GM12878 (cell line): Measurements from ENCODE around the gene CBFA2T3. TPM values are rescaled to one million over a fixed set of nuclear protein-coding genes. Genes with fewer than 3 reads are reported as not detected.
A peak's percentile ranks its signal among the peaks of the same experiment; 100 is the strongest.

Source experiments
- ATAC-seq: fragments of 200-7000 bp; cut with Tn5 transposase; 3 replicates; pipeline ENCODE4 v1.9.1; 2020; ENCODE audit warnings: mild to moderate bottlenecking, moderate library complexity
- BruUV-seq: library from RNA; stranded (reverse); fragments of 400-500 nt; replicated peaks from 2 replicates; lab custom pipeline; 2021; lab: Mats Ljungman, UMichigan
- CTCF ChIA-PET: fragments of 300-600 bp; sonication (Branson Sonifier 250); formaldehyde crosslinking; extraction: SDS; loops from one replicate; lab custom pipeline; 2021; ENCODE audit warnings: inconsistent platforms; lab: Yijun Ruan, JAX
- POLR2A ChIA-PET: fragments of 350-600 bp; formaldehyde crosslinking; extraction: SDS; loops from one replicate; lab custom pipeline; 2021; ENCODE audit warnings: inconsistent platforms; lab: Charles Lee
- RAD21 ChIA-PET: fragments of 300-600 bp; sonication (Branson Sonifier 250); formaldehyde crosslinking; loops from one replicate; lab custom pipeline; 2023; ENCODE audit warnings: antibody characterized with exemption; ENCODE audit not compliant: unreplicated experiment; lab: Charles Lee
- SMC1A ChIA-PET: fragments of 300-600 bp; sonication (Branson Sonifier 250); formaldehyde crosslinking; loops from one replicate; lab custom pipeline; 2023; ENCODE audit not compliant: unreplicated experiment, uncharacterized antibody; lab: Charles Lee
- DNase-seq: peaks from one replicate; pipeline ENCODE4 v3.0.0-alpha.2; 2011; ENCODE audit warnings: low read depth, low spot score
- FAIRE-seq: peaks from 3 replicates; lab custom pipeline; 2011; peaks lifted over from hg19 to GRCh38; lab: Jason Lieb, UNC
- H2AFZ ChIP-seq: 2 replicates; pipeline ENCODE4 v1.6.0; 2011; ENCODE audit warnings: low read depth, low read length, control low read depth; ENCODE audit not compliant: control insufficient read depth
- H3K27ac ChIP-seq: 2 replicates; pipeline ENCODE4 v1.5.1; 2011; ENCODE audit warnings: control low read depth; ENCODE audit not compliant: control insufficient read depth, insufficient read depth
- H3K27me3 ChIP-seq, 2 experiments: replicated peaks in 1 of 2; 2 replicates each; pipeline versions ENCODE4 v1.6.0 to v1.6.1; 2011; ENCODE audit warnings: low read length in 1 of 2; ENCODE audit not compliant: control insufficient read depth in 2 of 2, insufficient read depth in 2 of 2
- H3K36me3 ChIP-seq, 2 experiments: 2 replicates each; pipeline ENCODE4 v1.5.1; 2011; ENCODE audit warnings: low read length in 1 of 2; ENCODE audit not compliant: control insufficient read depth in 2 of 2, insufficient read depth in 2 of 2
- H3K4me1 ChIP-seq: 2 replicates; pipeline ENCODE4 v1.6.1; 2011; ENCODE audit warnings: mild to moderate bottlenecking, low read length, moderate library complexity, mixed read lengths; ENCODE audit not compliant: control insufficient read depth, insufficient read depth
- H3K4me2 ChIP-seq: 2 replicates; pipeline ENCODE4 v1.6.0; 2011; ENCODE audit warnings: control low read depth; ENCODE audit not compliant: control insufficient read depth, insufficient read depth
- H3K4me3 ChIP-seq: fragments of 200-600 bp; sonication (generic); 2 replicates; pipeline ENCODE4 v1.5.1; 2016
- H3K79me2 ChIP-seq: 2 replicates; pipeline ENCODE4 v1.6.0; 2011; ENCODE audit warnings: low read length; ENCODE audit not compliant: control insufficient read depth, insufficient read depth
- H3K9ac ChIP-seq: 2 replicates; pipeline ENCODE4 v1.8.0; 2011; ENCODE audit warnings: low read length, control low read depth, mixed read lengths; ENCODE audit not compliant: control insufficient read depth, insufficient read depth
- H3K9me3 ChIP-seq: replicated peaks from 3 replicates; pipeline ENCODE4 v1.5.1; 2011; ENCODE audit warnings: mild to moderate bottlenecking, low read length; ENCODE audit not compliant: control insufficient read depth, insufficient read depth
- H4K20me1 ChIP-seq: 2 replicates; pipeline ENCODE4 v1.6.0; 2011; ENCODE audit not compliant: control insufficient read depth, insufficient read depth
- CHD2 ChIP-seq: IDR thresholded peaks from 2 replicates; pipeline ENCODE4 v1.6.1; 2011; ENCODE audit warnings: low read depth, low read length, improper control_type of control experiment, borderline replicate concordance
- EED ChIP-seq: sonication (generic); IDR thresholded peaks from 2 replicates; pipeline ENCODE4 v1.6.1; 2016; ENCODE audit warnings: antibody characterized with exemption, low read depth
- EZH2 ChIP-seq: IDR thresholded peaks from 2 replicates; pipeline ENCODE4 v1.6.1; 2012; ENCODE audit warnings: low read depth, mild to moderate bottlenecking, control low read depth, inconsistent platforms, low read length, borderline replicate concordance; ENCODE audit not compliant: control insufficient read depth
- KLF5 ChIP-seq: fragments of 450-650 bp; IDR thresholded peaks from 2 replicates; pipeline ENCODE4 v1.6.1; 2014; ENCODE audit warnings: mild to moderate bottlenecking; ENCODE audit not compliant: partially characterized antibody
- LARP7 ChIP-seq: fragments of 450-650 bp; IDR thresholded peaks from 2 replicates; pipeline ENCODE4 v1.6.1; 2017; ENCODE audit warnings: mild to moderate bottlenecking
- MTA2 ChIP-seq: fragments of 450-650 bp; IDR thresholded peaks from 2 replicates; pipeline ENCODE4 v1.6.1; 2016; ENCODE audit warnings: low read depth, mild to moderate bottlenecking, moderate library complexity
- NFIC ChIP-seq: IDR thresholded peaks from 2 replicates; pipeline ENCODE4 v1.6.1; 2012; ENCODE audit warnings: low read depth, mild to moderate bottlenecking, inconsistent platforms, low read length, moderate library complexity
- NR2F1 ChIP-seq: fragments of 450-650 bp; conservative IDR thresholded peaks from 2 replicates; pipeline ENCODE4 v1.6.1; 2017; ENCODE audit warnings: mild to moderate bottlenecking
- RELA ChIP-seq: fragments of 450-650 bp; IDR thresholded peaks from 2 replicates; pipeline ENCODE4 v1.8.0; 2014; ENCODE audit warnings: borderline replicate concordance; ENCODE audit not compliant: partially characterized antibody
- RFX5 ChIP-seq: IDR thresholded peaks from 2 replicates; pipeline ENCODE4 v1.6.1; 2011; ENCODE audit warnings: low read depth, low read length, improper control_type of control experiment
- RUNX3 ChIP-seq: IDR thresholded peaks from 2 replicates; pipeline ENCODE4 v1.6.1; 2012; ENCODE audit warnings: low read length, inconsistent platforms
- STAT3 ChIP-seq: IDR thresholded peaks from 2 replicates; pipeline ENCODE4 v1.6.1; 2011; ENCODE audit warnings: low read depth, low read length, improper control_type of control experiment
- TCF3 ChIP-seq: IDR thresholded peaks from 2 replicates; pipeline ENCODE4 v1.6.1; 2012; ENCODE audit warnings: low read depth, mild to moderate bottlenecking, low read length, borderline replicate concordance; ENCODE audit not compliant: insufficient read depth
- ZNF217 ChIP-seq: fragments of 450-650 bp; IDR thresholded peaks from 2 replicates; pipeline ENCODE4 v1.6.1; 2017; ENCODE audit warnings: antibody characterized with exemption, mild to moderate bottlenecking
- ZNF274 ChIP-seq: IDR thresholded peaks from one replicate; pipeline ENCODE4 v1.8.0; 2011; ENCODE audit not compliant: insufficient read length, insufficient read depth
- WGBS: methylation state at CpG from one replicate; pipeline ENCODE4 v1.1.6; 2016; ENCODE audit warnings: low lambda C conversion rate; ENCODE audit not compliant: insufficient replicate concordance, insufficient coverage; ENCODE audit errors: missing lambda C conversion rate; 5-methylcytosine and 5-hydroxymethylcytosine counted together
- in situ Hi-C: fragments of 300-500 bp; cut with MboI; formaldehyde crosslinking; loops from 9 replicates; pipeline ENCODE4 v1.14.3; 2018; ENCODE audit warnings: mixed read lengths
- intact Hi-C: fragments of 100-400 bp; cut with micrococcal nuclease; formaldehyde crosslinking; loops from one replicate; pipeline ENCODE4 v1.14.2; 2022; ENCODE audit not compliant: unreplicated experiment
- polyA plus RNA-seq, 11 experiments: library from polyadenylated mRNA; depleted of rRNA in 4 of 11; unstranded in 6 of 11; stranded (reverse) in 5 of 11; fragments of >200 nt; fragmentation: Nextera tagmentation in 4 of 11; fragmentation: Illumina TruSeq in 1 of 11; extraction: Ambion mirVana in 4 of 11; extraction: Trizol in 1 of 11; gene quantifications; 1 replicate in 1 of 11; 2 replicates in 10 of 11; pipeline versions ENCODE4 v1.2.1 to v1.2.3, GENCODE V29; 2011 to 2016; ENCODE audit warnings: inconsistent platforms in 2 of 11, missing spikeins in 2 of 11, low read depth in 1 of 11
- total RNA-seq, 4 experiments: library from RNA; depleted of rRNA in 3 of 4; stranded (reverse); fragments of >200 nt in 3 of 4; fragmentation: Illumina TruSeq in 1 of 4; extraction: Trizol in 1 of 4; gene quantifications; 2 replicates each; pipeline versions ENCODE4 v1.2.1 to v1.2.3, GENCODE V29; 2013 to 2021
- TF ChIP-seq, protein P1 (sequence below): IDR thresholded peaks from 2 replicates; pipeline ENCODE4 v1.6.1; 2011; ENCODE audit warnings: mild to moderate bottlenecking, low read depth, low read length, moderate library complexity; ENCODE audit not compliant: insufficient replicate concordance
- TF ChIP-seq, protein P2 (sequence below): fragments of 450-650 bp; IDR thresholded peaks from 2 replicates; pipeline ENCODE4 v1.6.1; 2017; ENCODE audit warnings: low read depth, mild to moderate bottlenecking, moderate library complexity
- TF ChIP-seq, protein P3 (sequence below): fragments of 150-350 bp; IDR thresholded peaks from 2 replicates; pipeline ENCODE4 v1.6.1; 2014; ENCODE audit warnings: mild to moderate bottlenecking, low read depth, low read length

The CBFA2T3 gene
- total and polyA plus RNA-seq, 10 of the 15 experiments (the other 5 are each of a cell fraction or from before 2014, with no cell fraction given), result 0.69 to 42.6 (median 4.5) TPM

DNA sequence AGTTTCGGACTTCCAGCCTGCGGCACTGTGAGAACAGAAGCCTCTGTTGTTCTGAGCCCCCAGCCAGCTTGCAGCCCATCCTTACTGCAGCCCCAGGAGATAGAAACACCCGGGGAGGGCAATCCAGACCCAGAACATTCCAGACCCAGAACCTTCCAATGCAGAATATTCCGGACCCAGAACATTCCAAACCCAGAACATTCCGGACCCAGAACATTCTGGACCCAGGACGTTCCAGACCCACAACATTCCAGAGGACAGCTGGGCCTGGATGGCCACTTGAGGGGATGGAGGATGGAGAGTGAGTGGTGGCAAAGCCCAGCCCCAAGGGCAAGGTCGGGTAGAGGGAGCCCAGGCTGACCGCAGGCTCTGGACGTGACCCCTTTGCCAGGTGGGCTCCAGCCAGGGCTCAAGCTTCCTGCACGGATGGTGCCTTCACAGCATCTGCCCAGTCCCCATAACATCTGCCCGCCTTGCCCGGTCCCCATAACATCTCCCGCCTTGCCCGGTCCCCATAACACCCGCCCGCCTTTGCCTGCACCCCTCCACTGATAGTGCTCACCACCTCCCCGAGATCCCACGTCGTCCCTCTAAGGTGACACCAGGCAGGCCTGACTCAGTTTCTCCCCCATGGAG is 3.5 kb downstream of the CBFA2T3 start:
- ATAC-seq (no peak), FAIRE-seq (no peak), DNase-seq (no peak)
- in situ Hi-C loops, result no loop called here
- peak overlapping the region; percentile 96 for H3K4me2 ChIP-seq
- intact Hi-C loops, result loop anchor here (5.0 kb wide), 1 partner anchor 36 kb away; no protein-coding TSS in a partner anchor
- RAD21 ChIA-PET, result interaction anchor here (1.1 to 3.9 kb wide), 4 partner anchors 10 to 132 kb away, joined by 3 to 37 read pairs (median 14); no protein-coding TSS in a partner anchor
- no peaks in the 10 kb centered on the region for H4K20me1 ChIP-seq
- H3K4me1 ChIP-seq, result peaks cover 67% of the 10 kb centered on the region
- no peaks in the 10 kb centered on the region for H3K27me3 ChIP-seq
- peaks cover 96% of the 10 kb centered on the region for H3K79me2 ChIP-seq
- no peak overlapping the region for H2AFZ ChIP-seq
- peak overlapping the region; percentile 93 for H3K4me3 ChIP-seq
- peak overlapping the region; percentile 85 for H3K9ac ChIP-seq
- POLR2A ChIA-PET, result interaction anchor here (0.5 to 2.6 kb wide), 4 partner anchors 8 to 121 kb away, joined by 5 to 11 read pairs (median 6); no protein-coding TSS in a partner anchor
- TF ChIP-seq ZNF274 (no peak), NFIC (no peak), RUNX3 (no peak), TCF3 (no peak), NR2F1 (0 out of 2 replicates have a peak, but pooled peaks have one; percentile 4), LARP7 (no peak), CHD2 (no peak), ZNF217 (no peak), KLF5 (no peak), MTA2 (0 out of 2 replicates have a peak, but pooled peaks have one; percentile 5), RFX5 (no peak), STAT3 (no peak), RELA (no peak), EED (no peak), EZH2 (no peak)
- TF ChIP-seq, protein P1, sequence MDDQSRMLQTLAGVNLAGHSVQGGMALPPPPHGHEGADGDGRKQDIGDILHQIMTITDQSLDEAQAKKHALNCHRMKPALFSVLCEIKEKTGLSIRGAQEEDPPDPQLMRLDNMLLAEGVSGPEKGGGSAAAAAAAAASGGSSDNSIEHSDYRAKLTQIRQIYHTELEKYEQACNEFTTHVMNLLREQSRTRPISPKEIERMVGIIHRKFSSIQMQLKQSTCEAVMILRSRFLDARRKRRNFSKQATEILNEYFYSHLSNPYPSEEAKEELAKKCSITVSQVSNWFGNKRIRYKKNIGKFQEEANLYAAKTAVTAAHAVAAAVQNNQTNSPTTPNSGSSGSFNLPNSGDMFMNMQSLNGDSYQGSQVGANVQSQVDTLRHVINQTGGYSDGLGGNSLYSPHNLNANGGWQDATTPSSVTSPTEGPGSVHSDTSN, result no peak
- TF ChIP-seq, protein P2, sequence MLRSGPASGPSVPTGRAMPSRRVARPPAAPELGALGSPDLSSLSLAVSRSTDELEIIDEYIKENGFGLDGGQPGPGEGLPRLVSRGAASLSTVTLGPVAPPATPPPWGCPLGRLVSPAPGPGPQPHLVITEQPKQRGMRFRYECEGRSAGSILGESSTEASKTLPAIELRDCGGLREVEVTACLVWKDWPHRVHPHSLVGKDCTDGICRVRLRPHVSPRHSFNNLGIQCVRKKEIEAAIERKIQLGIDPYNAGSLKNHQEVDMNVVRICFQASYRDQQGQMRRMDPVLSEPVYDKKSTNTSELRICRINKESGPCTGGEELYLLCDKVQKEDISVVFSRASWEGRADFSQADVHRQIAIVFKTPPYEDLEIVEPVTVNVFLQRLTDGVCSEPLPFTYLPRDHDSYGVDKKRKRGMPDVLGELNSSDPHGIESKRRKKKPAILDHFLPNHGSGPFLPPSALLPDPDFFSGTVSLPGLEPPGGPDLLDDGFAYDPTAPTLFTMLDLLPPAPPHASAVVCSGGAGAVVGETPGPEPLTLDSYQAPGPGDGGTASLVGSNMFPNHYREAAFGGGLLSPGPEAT, result no peak
- TF ChIP-seq, protein P3, sequence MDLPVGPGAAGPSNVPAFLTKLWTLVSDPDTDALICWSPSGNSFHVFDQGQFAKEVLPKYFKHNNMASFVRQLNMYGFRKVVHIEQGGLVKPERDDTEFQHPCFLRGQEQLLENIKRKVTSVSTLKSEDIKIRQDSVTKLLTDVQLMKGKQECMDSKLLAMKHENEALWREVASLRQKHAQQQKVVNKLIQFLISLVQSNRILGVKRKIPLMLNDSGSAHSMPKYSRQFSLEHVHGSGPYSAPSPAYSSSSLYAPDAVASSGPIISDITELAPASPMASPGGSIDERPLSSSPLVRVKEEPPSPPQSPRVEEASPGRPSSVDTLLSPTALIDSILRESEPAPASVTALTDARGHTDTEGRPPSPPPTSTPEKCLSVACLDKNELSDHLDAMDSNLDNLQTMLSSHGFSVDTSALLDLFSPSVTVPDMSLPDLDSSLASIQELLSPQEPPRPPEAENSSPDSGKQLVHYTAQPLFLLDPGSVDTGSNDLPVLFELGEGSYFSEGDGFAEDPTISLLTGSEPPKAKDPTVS, result peak; percentile 97
- BruUV-seq, result no TSS peak
- CTCF ChIA-PET, result interaction anchor here (1.3 to 2.8 kb wide), 2 partner anchors 10 to 30 kb away, joined by 5 to 11 read pairs; no protein-coding TSS in a partner anchor
- H3K36me3 ChIP-seq, result peaks cover 0 to 8% of the 10 kb centered on the region in 2 experiments; a peak in 2 of 4 replicates
- peak overlapping the region; percentile 89 for H3K27ac ChIP-seq
- 11% methylated on average over 18 of the region's 19 CpGs for WGBS
- SMC1A ChIA-PET, result interaction anchor here (1.5 to 1.7 kb wide), 3 partner anchors 9 to 47 kb away, joined by 3 to 12 read pairs (median 6); no protein-coding TSS in a partner anchor
- no peaks in the 10 kb centered on the region for H3K9me3 ChIP-seq
